HG02885 (cell line): ENCODE measurements around the gene SPTBN5.

ENCODE experiments used
- ATAC-seq: cut with Tn5 transposase; IDR thresholded peaks from one replicate; pipeline ENCODE4 v1.9.1; 2021; ENCODE audit warnings: mild to moderate bottlenecking; ENCODE audit not compliant: unreplicated experiment, poor library complexity

The SPTBN5 gene

DNA sequence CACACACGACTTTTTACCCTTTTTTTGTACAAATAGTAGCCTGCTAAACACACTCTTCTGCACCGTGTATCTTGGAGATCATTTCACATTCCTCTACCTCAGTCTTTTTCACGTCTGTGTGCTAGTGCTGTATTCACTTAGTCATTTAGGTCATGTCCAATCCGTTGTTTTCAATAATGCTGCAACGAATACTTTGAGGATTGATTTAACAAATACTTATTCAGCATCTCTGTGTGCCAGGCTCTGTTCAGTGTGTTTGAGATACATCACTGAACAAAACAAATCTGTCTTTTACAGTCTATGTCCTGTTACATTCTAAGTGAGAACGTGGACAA lies 65.1 kb downstream of the SPTBN5 start:
- ATAC-seq = no peak

DNA sequence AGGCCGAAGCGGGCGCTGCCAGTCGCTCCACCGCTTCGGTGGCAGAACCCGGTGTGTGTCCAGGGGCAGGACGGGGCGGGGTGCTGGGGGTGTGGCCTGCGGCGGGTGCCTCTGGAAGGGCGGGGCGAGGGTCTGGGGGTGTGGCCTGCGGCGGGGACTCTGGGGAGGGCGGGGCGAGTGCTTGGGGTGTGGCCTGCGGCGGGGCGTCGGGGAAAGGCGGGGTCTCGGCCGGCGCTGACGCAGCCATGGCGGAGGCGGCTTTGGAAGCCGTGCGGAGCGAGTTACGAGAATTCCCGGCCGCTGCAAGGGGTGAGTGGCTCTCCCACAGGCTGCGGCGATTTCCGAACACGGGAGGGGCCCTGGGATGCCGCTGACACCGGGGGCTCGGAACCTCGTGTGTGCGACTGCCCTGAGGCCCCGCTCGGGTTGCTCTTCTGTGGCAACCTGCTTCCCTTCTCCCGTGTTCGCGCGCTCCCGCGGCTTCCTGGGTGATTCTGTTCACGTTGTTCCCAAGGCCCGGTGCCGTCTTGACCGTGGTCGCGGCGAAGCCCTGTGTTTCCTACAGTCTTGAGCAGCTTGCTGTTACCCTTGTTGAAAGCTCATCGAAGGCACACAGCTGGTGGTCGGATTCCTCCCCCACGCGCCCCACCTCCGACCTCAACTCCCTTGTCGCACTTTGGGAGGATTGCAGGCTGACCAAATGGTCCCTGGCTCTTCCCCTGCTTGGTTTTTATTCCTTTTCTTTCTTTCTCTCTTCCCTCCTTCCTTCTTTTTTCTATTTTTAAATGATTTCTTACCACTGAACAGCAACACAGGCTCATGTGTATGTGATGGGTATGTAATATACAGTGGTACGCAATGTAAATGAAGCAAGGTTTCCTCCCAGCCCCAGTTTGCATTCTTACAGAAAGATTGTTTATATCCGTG lies 65.7 kb downstream of the SPTBN5 start, which contains the start of gene JMJD7:
TSS of gene JMJD7 (plus strand) at position 213 of the 927 bp plus-strand sequence. CDS start at position 246, 33 bp downstream.
- peak; percentile 88 for ATAC-seq

GRCh38 chr15:41827290-41827879 lies 66.5 kb downstream of the SPTBN5 start:
- ATAC-seq = no peak

- ATAC-seq = no peak
Measured at GRCh38 chr15:41825572-41826535, 68.0 kb downstream of the SPTBN5 start.

DNA sequence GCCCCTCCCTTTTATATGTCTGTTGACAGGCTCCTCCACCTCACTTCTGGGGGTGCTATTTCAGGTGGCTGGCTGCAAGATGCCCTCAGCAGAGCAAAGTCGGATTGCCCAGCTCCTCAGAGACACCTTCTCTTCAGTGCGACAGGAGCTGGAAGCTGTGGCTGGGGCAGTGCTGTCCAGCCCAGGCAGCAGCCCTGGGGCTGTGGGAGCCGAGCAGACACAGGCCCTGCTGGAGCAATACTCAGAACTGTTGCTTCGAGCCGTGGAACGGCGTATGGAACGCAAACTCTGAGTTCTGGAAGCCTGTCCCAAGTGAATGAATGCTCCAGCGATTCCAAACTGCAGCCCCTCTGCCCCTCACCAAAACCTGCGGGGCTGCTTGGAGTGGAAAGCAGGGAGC lies 68.7 kb downstream of the SPTBN5 start:
- no peak for ATAC-seq

DNA sequence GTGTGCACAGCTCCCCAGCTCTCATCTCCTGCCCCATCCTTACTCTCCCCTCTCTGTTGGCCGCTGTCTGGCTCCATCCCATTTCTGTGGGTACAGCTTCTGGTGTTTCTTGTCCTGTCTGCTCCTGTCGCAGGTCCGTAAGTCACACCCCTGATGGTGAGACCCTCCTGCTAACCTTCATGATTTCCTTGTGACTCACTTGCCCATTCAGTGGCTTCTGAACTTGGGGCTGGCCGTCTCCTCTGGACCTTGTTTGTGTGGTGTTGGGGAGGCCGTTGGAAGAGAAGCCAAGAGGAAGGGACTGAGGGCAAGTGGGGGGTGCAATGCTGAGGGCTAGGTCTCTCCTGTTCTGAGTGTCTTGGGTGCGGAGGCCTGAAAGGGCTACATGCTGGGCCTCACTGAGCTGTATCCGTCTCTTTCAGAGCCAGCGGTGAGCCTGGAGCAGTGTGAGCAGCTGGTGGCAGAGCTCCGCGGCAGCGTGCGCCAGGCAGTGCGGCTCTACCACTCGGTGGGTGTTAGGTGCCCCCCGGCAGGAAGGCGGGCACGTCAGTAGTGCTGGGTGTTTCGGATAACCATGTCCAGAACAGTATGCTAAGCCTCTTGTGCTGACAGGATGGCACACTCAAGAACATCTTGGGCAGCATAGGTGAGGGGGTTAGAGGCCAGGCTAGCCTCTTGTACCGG lies 69.6 kb downstream of the SPTBN5 start:
- ATAC-seq = no peak

- no peak for ATAC-seq
Measured at GRCh38 chr15:41823502-41823901, 70.4 kb downstream of the SPTBN5 start.

DNA sequence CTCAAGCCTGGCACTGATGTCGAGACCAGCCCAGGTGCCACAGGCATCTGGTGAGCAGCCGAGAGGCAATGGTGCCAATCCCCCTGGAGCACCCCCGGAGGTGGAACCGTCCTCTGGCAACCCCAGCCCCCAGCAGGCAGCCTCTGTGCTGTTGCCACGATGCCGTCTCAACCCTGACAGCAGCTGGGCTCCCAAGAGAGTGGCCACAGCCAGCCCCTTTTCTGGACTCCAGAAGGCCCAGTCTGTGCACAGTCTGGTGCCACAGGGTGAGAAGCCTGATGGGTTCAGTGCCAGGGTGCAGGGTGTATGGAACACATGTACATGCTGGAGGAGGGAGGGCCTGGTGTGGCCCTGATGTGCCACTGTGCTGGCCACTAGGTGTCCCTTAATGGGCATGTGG lies 70.9 kb downstream of the SPTBN5 start:
- no peak for ATAC-seq

DNA sequence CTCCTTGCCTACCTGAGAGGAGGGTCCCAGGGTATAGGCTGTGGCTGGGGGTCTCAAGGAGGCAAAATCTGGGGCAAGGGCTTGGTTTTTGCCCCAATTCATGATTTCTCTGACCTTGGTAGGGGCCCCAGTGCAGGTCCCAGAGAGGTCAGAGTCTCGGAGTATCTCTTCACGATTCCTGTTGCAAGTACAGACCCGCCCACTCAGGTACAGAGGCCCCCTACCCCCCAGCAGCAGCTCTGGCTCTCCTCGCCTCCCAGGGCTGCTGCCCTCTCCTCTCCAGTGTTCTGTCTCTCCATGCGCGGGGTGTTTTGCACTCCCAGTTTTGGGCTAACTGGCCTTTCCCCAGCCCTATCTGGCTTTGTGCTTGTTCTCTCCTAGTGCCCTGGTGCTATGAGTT lies 71.4 kb downstream of the SPTBN5 start:
- no peak for ATAC-seq

GRCh38 chr15:41821831-41822230 lies 72.0 kb downstream of the SPTBN5 start:
- no peak for ATAC-seq

DNA sequence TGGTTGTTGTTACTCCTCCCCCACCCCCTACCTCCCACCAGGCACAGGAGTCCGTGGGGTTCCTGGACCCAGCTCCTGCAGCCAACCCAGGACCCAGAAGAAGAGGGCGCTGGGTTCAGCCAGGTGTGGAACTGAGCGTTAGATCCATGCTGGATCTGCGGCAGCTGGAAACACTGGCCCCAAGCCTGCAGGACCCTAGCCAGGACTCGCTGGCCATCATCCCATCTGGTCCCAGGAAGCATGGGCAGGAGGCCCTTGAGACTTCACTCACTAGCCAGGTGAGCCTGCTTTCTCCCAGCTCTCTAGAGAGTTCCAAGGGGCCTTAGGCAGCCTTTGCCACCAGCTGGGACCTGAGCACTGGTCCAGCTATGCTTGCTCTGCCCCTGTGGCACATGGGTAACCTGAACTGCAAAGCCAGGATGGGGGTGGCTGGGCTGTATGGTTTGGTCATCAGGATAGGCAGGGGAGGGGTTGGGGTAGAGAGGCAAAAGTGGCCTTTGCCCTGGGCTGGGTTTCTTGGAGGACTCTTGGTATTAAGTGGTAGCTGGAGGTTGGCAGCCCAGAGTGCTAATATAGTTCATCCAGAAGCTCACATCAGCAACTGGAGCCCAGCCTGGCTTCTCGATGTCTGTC lies 72.9 kb downstream of the SPTBN5 start:
- ATAC-seq = no peak

DNA sequence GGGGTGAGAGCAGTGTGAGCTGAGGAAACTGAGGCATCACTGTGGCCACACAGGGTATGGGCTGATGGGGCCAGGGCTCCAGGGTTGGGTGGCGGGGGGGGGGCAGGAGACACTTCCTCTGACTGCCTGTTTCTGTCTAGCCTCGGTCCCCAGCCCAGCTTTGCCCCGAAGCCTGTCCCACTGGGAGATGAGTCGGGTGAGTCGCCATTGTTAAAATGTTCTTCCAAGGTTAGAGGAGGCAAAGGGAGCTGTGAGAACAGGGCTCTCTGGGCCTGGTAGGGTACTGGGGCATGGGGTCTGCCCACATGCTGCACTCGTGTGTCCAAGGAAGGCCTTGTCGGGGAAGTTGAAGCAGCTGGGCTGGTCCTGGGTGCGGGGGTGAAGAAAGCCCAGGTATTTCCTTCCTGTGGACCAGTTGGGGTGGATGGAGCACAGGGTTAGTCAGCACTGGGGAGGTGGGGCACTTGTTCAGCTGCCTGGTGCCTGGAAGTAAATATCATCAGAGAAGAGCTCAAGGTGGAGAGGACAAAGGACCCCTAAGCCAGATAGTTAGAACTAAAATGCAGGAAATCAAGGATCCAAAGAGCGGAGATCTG lies 74.3 kb downstream of the SPTBN5 start:
- no peak for ATAC-seq

DNA sequence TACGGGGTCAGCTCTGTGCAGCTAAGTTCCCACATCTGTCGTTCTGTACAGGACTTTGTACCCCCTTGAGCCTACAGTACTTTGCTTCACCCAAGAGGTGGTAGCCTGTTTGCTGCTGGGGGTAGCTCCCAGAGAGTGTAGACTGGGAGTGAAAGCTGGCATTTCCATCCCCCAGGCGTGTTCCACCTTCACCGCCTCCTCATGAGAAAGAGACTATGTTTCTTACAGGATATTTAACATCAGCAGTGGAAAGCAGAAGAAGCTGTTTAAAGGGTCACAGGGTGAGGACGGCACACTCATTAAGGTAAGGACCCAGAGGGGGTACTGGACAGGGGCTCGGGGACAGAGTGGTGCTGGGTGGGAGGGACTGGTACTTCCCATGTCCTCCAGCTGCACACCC lies 76.1 kb downstream of the SPTBN5 start:
- ATAC-seq = no peak

DNA sequence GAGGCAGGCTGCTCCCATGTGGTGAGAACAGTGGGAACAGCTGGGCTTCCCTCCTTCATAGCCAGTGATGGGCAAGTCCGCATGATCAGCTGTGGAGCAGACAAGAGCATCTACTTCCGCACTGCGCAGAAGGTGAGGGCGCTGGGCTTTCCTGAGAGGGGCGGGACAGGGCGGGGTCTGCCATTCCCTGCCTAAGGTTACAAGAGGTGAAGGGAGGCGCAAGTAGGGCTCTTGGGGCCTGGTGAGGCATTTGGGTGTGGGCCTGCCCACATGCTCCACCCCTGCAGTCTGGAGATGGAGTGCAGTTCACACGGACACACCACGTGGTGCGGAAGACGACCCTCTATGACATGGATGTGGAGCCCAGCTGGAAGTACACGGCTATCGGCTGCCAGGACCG lies 76.5 kb downstream of the SPTBN5 start:
- no peak for ATAC-seq

- ATAC-seq = no peak
Measured at GRCh38 chr15:41816788-41817187, 77.1 kb downstream of the SPTBN5 start.

DNA sequence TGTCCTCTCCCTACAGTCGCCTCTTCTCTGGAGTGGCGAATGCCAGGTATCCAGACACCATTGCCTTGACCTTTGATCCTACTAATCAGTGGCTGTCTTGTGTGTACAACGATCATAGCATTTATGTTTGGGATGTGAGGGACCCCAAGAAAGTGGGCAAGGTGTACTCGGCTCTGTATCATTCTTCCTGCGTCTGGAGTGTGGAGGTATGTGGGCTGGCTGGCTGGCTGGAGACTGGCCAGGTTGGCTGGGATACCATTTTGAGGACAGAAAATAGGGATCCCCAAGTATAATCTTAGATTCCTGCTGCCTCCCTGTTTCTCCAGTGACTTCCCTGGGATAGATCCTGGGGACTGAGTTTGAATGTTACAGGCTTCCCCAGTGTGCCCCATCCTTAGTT lies 79.3 kb downstream of the SPTBN5 start:
- no peak for ATAC-seq

- ATAC-seq = no peak
Measured at GRCh38 chr15:41813426-41813825, 80.4 kb downstream of the SPTBN5 start.

- no peak for ATAC-seq
Measured at GRCh38 chr15:41812820-41813375, 81.0 kb downstream of the SPTBN5 start.
